HG03060 (cell line): ENCODE measurements around the gene VDR.

Experiments
- ATAC-seq: cut with Tn5 transposase; IDR thresholded peaks from one replicate; pipeline ENCODE4 v1.9.1; 2021; ENCODE audit warnings: low read depth, moderate number of reproducible peaks; ENCODE audit not compliant: unreplicated experiment

Gene VDR

GRCh38 chr12:47875746-47876439 lies 28.9 kb downstream of the VDR start:
- no peak for ATAC-seq

- ATAC-seq: no peak
Observed at GRCh38 chr12:47874316-47874715, 30.5 kb downstream of the VDR start.

GRCh38 chr12:47870175-47870781 lies 34.5 kb downstream of the VDR start:
- no peak for ATAC-seq

GRCh38 chr12:47868552-47869031 lies 36.2 kb downstream of the VDR start:
- peak; percentile 45 for ATAC-seq

- ATAC-seq: no peak
Observed at GRCh38 chr12:47868041-47868440, 36.8 kb downstream of the VDR start.

GRCh38 chr12:47867495-47867941 lies 37.3 kb downstream of the VDR start:
- ATAC-seq: no peak

- no peak for ATAC-seq
Observed at GRCh38 chr12:47864646-47865235, 40.1 kb downstream of the VDR start.

- no peak for ATAC-seq
Observed at GRCh38 chr12:47863985-47864384, 40.8 kb downstream of the VDR start.

GRCh38 chr12:47863467-47863866 lies 41.3 kb downstream of the VDR start:
- ATAC-seq: no peak

GRCh38 chr12:47862881-47863280 lies 41.9 kb downstream of the VDR start:
- no peak for ATAC-seq

- ATAC-seq: no peak
Observed at GRCh38 chr12:47862167-47862750, 42.5 kb downstream of the VDR start.

GRCh38 chr12:47860873-47861272 lies 43.9 kb downstream of the VDR start:
- ATAC-seq: no peak

- no peak for ATAC-seq
Observed at GRCh38 chr12:47860279-47860841, 44.4 kb downstream of the VDR start.

GRCh38 chr12:47858511-47859266 lies 46.1 kb downstream of the VDR start:
- no peak for ATAC-seq

- ATAC-seq: no peak
Observed at GRCh38 chr12:47856721-47857575, 47.8 kb downstream of the VDR start.

GRCh38 chr12:47856094-47856493 lies 48.7 kb downstream of the VDR start:
- ATAC-seq: no peak

GRCh38 chr12:47855502-47855901 lies 49.3 kb downstream of the VDR start:
- ATAC-seq: no peak

- ATAC-seq: no peak
Observed at GRCh38 chr12:47854531-47854930, 50.3 kb downstream of the VDR start.

GRCh38 chr12:47852096-47852571 lies 52.7 kb downstream of the VDR start:
- no peak for ATAC-seq
